ENCODE results near the gene YKT6. TPM values are rescaled to one million over a fixed set of nuclear protein-coding genes. Genes with fewer than 3 reads are reported as not detected.
"Not testable (repeated sequence)": the region's sequence is repeated elsewhere in the genome, so short reads cannot be mapped to it uniquely, and the experiment has no call there.

YKT6 gene
- total RNA-seq, 2 experiments from 2014 or later: 74.9 to 75.9 TPM

DNA sequence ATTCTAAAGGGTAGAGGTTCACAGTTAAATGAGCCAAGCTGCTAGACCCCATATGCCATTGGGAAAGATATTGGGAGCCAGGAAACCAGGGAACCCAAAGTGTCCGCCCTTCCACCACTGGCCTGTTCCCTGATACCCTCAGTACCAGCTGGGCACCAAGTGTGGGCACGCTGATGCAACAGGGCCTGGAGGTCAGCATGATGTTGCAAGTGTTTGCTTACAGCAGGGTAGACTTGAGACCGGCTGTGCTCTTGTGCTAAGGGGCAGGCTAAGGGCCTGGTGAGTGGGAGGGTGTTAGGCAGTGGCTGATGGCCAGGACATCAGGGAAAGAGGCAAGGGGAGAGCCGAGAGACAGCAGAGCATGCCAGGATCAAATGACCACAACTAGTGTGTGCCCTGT lies 38.6 kb upstream of the YKT6 start:
- H3K27me3 Mint-ChIP-seq: no peaks in the 10 kb centered on the region
- H3K27ac Mint-ChIP-seq: no peak overlapping the region
- H3K4me1 Mint-ChIP-seq: no peaks in the 10 kb centered on the region
- H3K36me3 Mint-ChIP-seq: no peaks in the 10 kb centered on the region
- H3K9me3 Mint-ChIP-seq: no peaks in the 10 kb centered on the region
- no peak overlapping the region for H3K4me3 Mint-ChIP-seq
- no peak for DNase-seq

DNA sequence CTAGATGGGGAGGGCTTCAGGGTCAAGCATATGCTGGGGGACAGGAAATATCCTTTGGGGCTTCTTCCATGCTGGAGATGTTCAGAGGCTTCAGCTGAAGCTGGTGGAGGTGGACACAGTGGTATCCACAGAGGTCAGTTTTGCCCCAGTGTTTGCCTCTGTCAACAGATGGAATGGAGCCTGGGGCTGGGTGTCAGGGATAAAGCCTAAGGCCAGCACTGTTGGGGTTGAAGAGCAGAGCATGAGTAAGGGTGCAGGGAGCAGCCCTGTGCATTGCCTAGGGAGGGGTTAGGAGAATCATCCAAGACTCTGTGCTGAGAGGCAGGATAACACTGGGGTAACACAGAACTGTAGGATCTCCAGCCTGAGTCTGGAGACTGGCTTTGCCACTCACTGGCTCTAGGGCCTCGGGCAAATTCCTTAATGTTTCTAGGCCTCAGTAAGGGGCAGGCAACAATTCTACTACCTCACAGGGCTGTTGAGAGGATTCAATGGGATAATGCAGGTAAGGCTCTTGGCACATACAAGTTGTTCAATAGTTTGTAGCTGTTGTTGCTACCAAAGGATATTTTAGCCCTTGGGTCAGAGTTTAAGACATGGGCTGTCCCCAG lies 37.9 kb upstream of the YKT6 start:
- no peaks in the 10 kb centered on the region for H3K27me3 Mint-ChIP-seq
- no peaks in the 10 kb centered on the region for H3K36me3 Mint-ChIP-seq
- H3K27ac Mint-ChIP-seq: no peak overlapping the region
- no peak overlapping the region for H3K4me3 Mint-ChIP-seq
- no peaks in the 10 kb centered on the region for H3K9me3 Mint-ChIP-seq
- peaks cover 5% of the 10 kb centered on the region for H3K4me1 Mint-ChIP-seq
- no peak for DNase-seq

- H3K4me1 Mint-ChIP-seq: peaks cover 6% of the 10 kb centered on the region
- no peak overlapping the region for H3K27ac Mint-ChIP-seq
- no peaks in the 10 kb centered on the region for H3K27me3 Mint-ChIP-seq
- H3K9me3 Mint-ChIP-seq: no peaks in the 10 kb centered on the region
- H3K4me3 Mint-ChIP-seq: no peak overlapping the region
- no peak for DNase-seq
- H3K36me3 Mint-ChIP-seq: no peaks in the 10 kb centered on the region
Measured at GRCh38 chr7:44163591-44163990, 37.2 kb upstream of the YKT6 start.

GRCh38 chr7:44167920-44168319 lies 32.9 kb upstream of the YKT6 start:
- H3K4me1 Mint-ChIP-seq: peaks cover 6% of the 10 kb centered on the region
- H3K27me3 Mint-ChIP-seq: no peaks in the 10 kb centered on the region
- H3K4me3 Mint-ChIP-seq: no peak overlapping the region
- H3K9me3 Mint-ChIP-seq: no peaks in the 10 kb centered on the region
- no peak for DNase-seq
- no peaks in the 10 kb centered on the region for H3K36me3 Mint-ChIP-seq
- no peak overlapping the region for H3K27ac Mint-ChIP-seq

GRCh38 chr7:44171901-44172300 lies 28.9 kb upstream of the YKT6 start:
- H3K4me1 Mint-ChIP-seq, H3K4me3 Mint-ChIP-seq, H3K36me3 Mint-ChIP-seq, DNase-seq, H3K27ac Mint-ChIP-seq, H3K27me3 Mint-ChIP-seq, H3K9me3 Mint-ChIP-seq: not testable (repeated sequence)

DNA sequence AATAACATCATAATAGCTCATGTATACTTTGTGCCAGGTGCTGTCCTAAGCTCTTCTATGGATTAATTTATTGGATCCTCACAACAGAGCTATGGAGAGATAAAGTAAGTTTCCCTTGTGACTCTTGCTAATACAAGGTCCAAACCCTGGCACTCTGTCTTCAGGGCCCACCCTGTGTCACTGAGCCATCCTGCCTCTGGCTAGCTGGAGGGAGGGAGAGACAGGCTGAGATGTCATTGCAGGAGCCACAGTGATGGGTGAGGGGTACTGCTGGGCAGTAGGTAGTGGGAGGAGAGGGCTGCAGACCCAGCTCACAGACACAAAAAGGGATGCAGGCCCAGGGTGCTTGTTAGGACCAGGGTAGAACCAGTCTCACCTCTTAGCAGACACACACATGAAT lies 28.4 kb upstream of the YKT6 start:
- no peak overlapping the region for H3K27ac Mint-ChIP-seq
- H3K4me3 Mint-ChIP-seq: no peak overlapping the region
- no peaks in the 10 kb centered on the region for H3K36me3 Mint-ChIP-seq

GRCh38 chr7:44172803-44173424 lies 27.9 kb upstream of the YKT6 start:
- Mint-ChIP-seq H3K27me3 (peaks cover 5% of the 10 kb centered on the region), H3K4me3 (no peak overlapping the region), H3K9me3 (no peaks in the 10 kb centered on the region), H3K4me1 (peaks cover under 1% of the 10 kb centered on the region), H3K27ac (no peak overlapping the region), H3K36me3 (no peaks in the 10 kb centered on the region)
- DNase-seq: no peak

More for the DNA sequence above, 28.4 kb upstream of the YKT6 start:
- Mint-ChIP-seq H3K4me1 (peaks cover 6% of the 10 kb centered on the region), H3K27me3 (peaks cover 5% of the 10 kb centered on the region), H3K9me3 (no peaks in the 10 kb centered on the region)
- DNase-seq: no peak

- H3K36me3 Mint-ChIP-seq: no peaks in the 10 kb centered on the region
- H3K4me1 Mint-ChIP-seq: no peaks in the 10 kb centered on the region
- peaks cover 5% of the 10 kb centered on the region for H3K27me3 Mint-ChIP-seq
- no peak for DNase-seq
- no peaks in the 10 kb centered on the region for H3K9me3 Mint-ChIP-seq
- no peak overlapping the region for H3K4me3 Mint-ChIP-seq
- H3K27ac Mint-ChIP-seq: no peak overlapping the region
Measured at GRCh38 chr7:44173911-44174693, 26.7 kb upstream of the YKT6 start.

DNA sequence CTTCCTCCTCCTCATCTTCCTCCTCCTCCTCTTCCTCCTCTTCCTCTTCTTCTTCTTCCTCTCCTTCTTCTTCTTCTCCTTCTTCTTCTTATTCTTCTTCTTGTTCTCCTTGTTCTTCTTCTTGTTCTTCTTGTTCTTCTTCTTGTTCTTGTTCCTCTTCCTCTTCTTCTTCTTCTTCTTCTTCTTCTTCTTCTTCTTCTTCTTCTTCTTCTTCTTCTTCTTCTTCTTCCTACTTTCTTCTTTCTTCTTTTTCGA lies 26.2 kb upstream of the YKT6 start:
- H3K27me3 Mint-ChIP-seq, H3K9me3 Mint-ChIP-seq, DNase-seq, H3K27ac Mint-ChIP-seq, H3K4me3 Mint-ChIP-seq, H3K36me3 Mint-ChIP-seq, H3K4me1 Mint-ChIP-seq: not testable (repeated sequence)

GRCh38 chr7:44175730-44176129 lies 25.0 kb upstream of the YKT6 start:
- H3K4me3 Mint-ChIP-seq: no peak overlapping the region
- H3K27me3 Mint-ChIP-seq: peaks cover 5% of the 10 kb centered on the region
- no peaks in the 10 kb centered on the region for H3K4me1 Mint-ChIP-seq

GRCh38 chr7:44176486-44176885 lies 24.3 kb upstream of the YKT6 start:
- Mint-ChIP-seq H3K4me3 (no peak overlapping the region), H3K27ac (no peak overlapping the region), H3K27me3 (peaks cover 5% of the 10 kb centered on the region), H3K9me3 (no peaks in the 10 kb centered on the region), H3K36me3 (no peaks in the 10 kb centered on the region), H3K4me1 (no peaks in the 10 kb centered on the region)
- DNase-seq: no peak

More at GRCh38 chr7:44175730-44176129, 25.0 kb upstream of the YKT6 start:
- no peaks in the 10 kb centered on the region for H3K9me3 Mint-ChIP-seq
- no peak overlapping the region for H3K27ac Mint-ChIP-seq
- DNase-seq: no peak
- H3K36me3 Mint-ChIP-seq: no peaks in the 10 kb centered on the region

GRCh38 chr7:44177570-44178131 lies 23.1 kb upstream of the YKT6 start:
- Mint-ChIP-seq H3K27ac (no peak overlapping the region), H3K9me3 (no peaks in the 10 kb centered on the region), H3K4me3 (no peak overlapping the region), H3K4me1 (no peaks in the 10 kb centered on the region), H3K27me3 (peaks cover 5% of the 10 kb centered on the region), H3K36me3 (no peaks in the 10 kb centered on the region)
- DNase-seq: no peak

DNA sequence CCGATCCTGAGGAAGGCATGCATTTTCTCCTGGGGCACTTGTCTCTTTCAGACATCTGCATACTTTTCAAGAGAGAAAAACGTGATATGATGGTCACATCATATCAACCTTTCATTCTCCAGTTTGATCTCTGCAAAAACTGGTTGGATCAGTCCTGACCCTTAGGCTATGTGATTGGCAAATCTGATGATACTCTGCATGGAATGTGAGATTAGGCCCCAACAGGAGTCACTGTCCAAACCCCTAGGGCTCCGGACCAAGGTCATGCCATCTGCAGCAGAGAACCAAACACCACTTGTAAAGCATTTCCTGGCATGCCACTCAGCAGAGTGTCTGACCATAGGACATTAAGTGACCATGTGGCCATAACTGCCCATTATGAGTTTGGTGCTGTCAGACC lies 20.1 kb upstream of the YKT6 start:
- Mint-ChIP-seq H3K9me3 (no peaks in the 10 kb centered on the region), H3K36me3 (no peaks in the 10 kb centered on the region), H3K4me1 (no peaks in the 10 kb centered on the region), H3K27me3 (peaks cover 5% of the 10 kb centered on the region), H3K27ac (no peak overlapping the region), H3K4me3 (no peak overlapping the region)
- no peak for DNase-seq

- Mint-ChIP-seq H3K9me3 (no peaks in the 10 kb centered on the region), H3K27me3 (no peaks in the 10 kb centered on the region), H3K4me3 (no peak overlapping the region), H3K36me3 (no peaks in the 10 kb centered on the region), H3K27ac (no peak overlapping the region), H3K4me1 (no peaks in the 10 kb centered on the region)
- DNase-seq: no peak
Measured at GRCh38 chr7:44182827-44183226, 18.0 kb upstream of the YKT6 start.

DNA sequence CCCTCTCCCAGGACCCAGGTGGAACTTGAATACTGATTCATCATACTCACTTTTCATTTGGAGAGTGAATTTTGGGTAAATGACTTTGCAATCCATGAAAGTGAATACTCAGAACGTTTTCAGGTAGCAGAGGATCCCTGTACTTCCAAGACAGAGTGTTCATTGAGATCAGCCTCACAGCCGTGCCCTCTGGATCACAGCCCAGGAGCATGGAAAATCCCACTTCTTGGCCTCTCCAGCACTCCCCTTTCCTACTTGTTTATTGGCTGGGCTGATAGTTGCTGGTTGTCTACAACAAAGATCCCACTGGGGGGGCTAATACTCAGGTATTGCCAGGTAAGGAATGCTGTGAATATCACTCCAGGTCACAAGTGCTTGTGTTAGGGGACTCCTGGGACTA lies 17.4 kb upstream of the YKT6 start:
- DNase-seq: no peak
- Mint-ChIP-seq H3K27me3 (no peaks in the 10 kb centered on the region), H3K4me3 (no peak overlapping the region), H3K27ac (no peak overlapping the region), H3K36me3 (no peaks in the 10 kb centered on the region), H3K9me3 (no peaks in the 10 kb centered on the region), H3K4me1 (no peaks in the 10 kb centered on the region)
